Neural progenitor cell (in vitro differentiated cells): ENCODE data around the gene TREH.

Experiments used
- EZH2 ChIP-seq: fragments of 200-600 bp; sonication (generic); IDR thresholded peaks from 2 replicates; pipeline ENCODE4 v1.6.1; 2017; ENCODE audit warnings: antibody characterized with exemption, mild to moderate bottlenecking, moderate library complexity
- EZH2phosphoT487 ChIP-seq: fragments of 200-600 bp; sonication (generic); IDR thresholded peaks from 2 replicates; pipeline ENCODE4 v1.6.1; 2017; ENCODE audit warnings: antibody characterized with exemption
- TF ChIP-seq, protein P1 (sequence below): fragments of 200-600 bp; sonication (generic); IDR thresholded peaks from 2 replicates; pipeline ENCODE4 v1.5.1; 2017; ENCODE audit warnings: antibody characterized with exemption, mild to moderate bottlenecking

DNA sequence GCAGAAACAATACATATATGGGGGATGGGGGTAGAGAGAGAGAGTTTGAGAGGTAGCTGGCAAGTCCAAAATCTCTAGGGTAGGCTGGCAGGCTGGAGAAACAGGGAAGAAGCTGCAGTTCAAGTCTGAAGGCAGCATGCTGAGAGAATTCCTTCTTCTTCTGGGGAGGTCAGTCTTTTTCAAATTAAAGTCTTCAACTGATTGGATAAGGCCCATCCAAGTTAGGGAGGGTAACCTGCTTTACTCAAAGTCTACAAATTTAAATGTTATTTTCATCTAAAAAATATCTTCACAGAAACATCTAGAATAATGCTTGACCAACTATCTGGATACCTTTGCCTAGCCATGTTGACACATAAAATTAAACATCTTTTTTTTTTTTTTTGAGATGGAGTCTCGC lies 2.9 kb upstream of the TREH start:
- TF ChIP-seq, protein P1, sequence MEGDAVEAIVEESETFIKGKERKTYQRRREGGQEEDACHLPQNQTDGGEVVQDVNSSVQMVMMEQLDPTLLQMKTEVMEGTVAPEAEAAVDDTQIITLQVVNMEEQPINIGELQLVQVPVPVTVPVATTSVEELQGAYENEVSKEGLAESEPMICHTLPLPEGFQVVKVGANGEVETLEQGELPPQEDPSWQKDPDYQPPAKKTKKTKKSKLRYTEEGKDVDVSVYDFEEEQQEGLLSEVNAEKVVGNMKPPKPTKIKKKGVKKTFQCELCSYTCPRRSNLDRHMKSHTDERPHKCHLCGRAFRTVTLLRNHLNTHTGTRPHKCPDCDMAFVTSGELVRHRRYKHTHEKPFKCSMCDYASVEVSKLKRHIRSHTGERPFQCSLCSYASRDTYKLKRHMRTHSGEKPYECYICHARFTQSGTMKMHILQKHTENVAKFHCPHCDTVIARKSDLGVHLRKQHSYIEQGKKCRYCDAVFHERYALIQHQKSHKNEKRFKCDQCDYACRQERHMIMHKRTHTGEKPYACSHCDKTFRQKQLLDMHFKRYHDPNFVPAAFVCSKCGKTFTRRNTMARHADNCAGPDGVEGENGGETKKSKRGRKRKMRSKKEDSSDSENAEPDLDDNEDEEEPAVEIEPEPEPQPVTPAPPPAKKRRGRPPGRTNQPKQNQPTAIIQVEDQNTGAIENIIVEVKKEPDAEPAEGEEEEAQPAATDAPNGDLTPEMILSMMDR = no peak
- no peak for TF ChIP-seq EZH2
- no peak for TF ChIP-seq EZH2phosphoT487
